IMR-90 (cell line): ENCODE measurements around the gene COL9A3.

ENCODE experiments used
- CEBPB ChIP-seq: IDR thresholded peaks from 2 replicates; pipeline ENCODE4 v1.6.1; 2012; ENCODE audit warnings: low read depth, low read length, improper control_type of control experiment
- CTCF ChIP-seq: conservative IDR thresholded peaks from 2 replicates; pipeline ENCODE4 v1.5.1; 2012; ENCODE audit warnings: mild to moderate bottlenecking, low read depth, low read length, improper control_type of control experiment

- TF ChIP-seq CTCF (no peak), CEBPB (no peak)
Observed at GRCh38 chr20:62836967-62837490, 20.2 kb downstream of the COL9A3 start.
